Lower lobe of right lung (tissue), 2 donors: Measurements from ENCODE around the gene SAMSN1. TPM values are rescaled to one million over a fixed set of nuclear protein-coding genes. Genes with fewer than 3 reads are reported as not detected.
"Not testable (repeated sequence)": the region's sequence is repeated elsewhere in the genome, so short reads cannot be mapped to it uniquely, and the experiment has no call there.

ENCODE experiments used
- ATAC-seq, 2 donors: fragments of 200-7000 bp; cut with Tn5 transposase; one replicate each; pipeline ENCODE4 v1.9.1; 2020 to 2022; ENCODE audit warnings: mild to moderate bottlenecking in 2 of 2, moderate library complexity in 2 of 2
- DNase-seq: peaks from one replicate; pipeline ENCODE4 v3.0.0-alpha.2; 2020
- H3K27ac ChIP-seq: fragments of 200-600 bp; one replicate; pipeline ENCODE4 v1.8.0; 2022
- H3K27me3 ChIP-seq: fragments of 200-600 bp; one replicate; pipeline ENCODE4 v1.8.0; 2022; ENCODE audit warnings: low read depth
- H3K36me3 ChIP-seq: fragments of 200-600 bp; one replicate; pipeline ENCODE4 v1.8.0; 2022; ENCODE audit warnings: mild to moderate bottlenecking
- H3K4me1 ChIP-seq: fragments of 200-600 bp; one replicate; pipeline ENCODE4 v1.8.0; 2022
- H3K4me3 ChIP-seq: fragments of 200-600 bp; one replicate; pipeline ENCODE4 v1.8.0; 2022; ENCODE audit warnings: mild to moderate bottlenecking
- H3K9me3 ChIP-seq: fragments of 200-600 bp; one replicate; pipeline ENCODE4 v1.8.0; 2022
- intact Hi-C: fragments of 100-400 bp; cut with DNase I; formaldehyde crosslinking; loops from one replicate; pipeline ENCODE4 v1.11.0; 2022
- total RNA-seq: library from RNA; stranded (reverse); fragmentation: NEBNext Ultra II Directional; extraction: Animal tissue kit (Norgen Biotek cat#: 25700); gene quantifications from one replicate; pipeline ENCODE4 v1.2.1, GENCODE V29; 2021
- TF ChIP-seq, protein P1 (sequence below): fragments of 200-600 bp; IDR thresholded peaks from one replicate; pipeline ENCODE4 v1.8.0; 2022; ENCODE audit warnings: antibody characterized with exemption, mild to moderate bottlenecking
- donor health status: DM: no; HTN: yes; CAD: no; lungs with severe emphysema.

SAMSN1 gene
- total RNA-seq, 1 donor from 2014 or later: 21.5 TPM

DNA sequence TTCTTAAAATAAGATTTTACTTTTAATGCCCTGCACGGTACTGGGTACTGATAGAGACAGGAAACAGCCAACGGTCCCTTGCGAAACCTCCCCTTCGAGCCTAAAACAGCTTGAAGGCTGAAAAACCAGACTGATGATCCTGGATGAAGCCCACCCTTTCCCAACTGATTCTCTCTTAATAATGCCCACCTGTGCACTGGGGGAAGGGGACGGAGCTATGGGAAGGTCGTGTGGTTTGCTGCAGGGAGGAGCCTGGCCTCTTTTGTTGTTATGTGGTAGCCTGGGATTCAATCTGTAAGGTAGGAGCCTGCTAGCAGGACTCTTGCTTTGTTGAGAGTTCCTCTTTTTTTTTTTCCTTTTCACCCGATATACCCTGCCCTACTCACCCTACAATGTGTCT lies 25.6 kb downstream of the SAMSN1 start:
- TF ChIP-seq, protein P1, sequence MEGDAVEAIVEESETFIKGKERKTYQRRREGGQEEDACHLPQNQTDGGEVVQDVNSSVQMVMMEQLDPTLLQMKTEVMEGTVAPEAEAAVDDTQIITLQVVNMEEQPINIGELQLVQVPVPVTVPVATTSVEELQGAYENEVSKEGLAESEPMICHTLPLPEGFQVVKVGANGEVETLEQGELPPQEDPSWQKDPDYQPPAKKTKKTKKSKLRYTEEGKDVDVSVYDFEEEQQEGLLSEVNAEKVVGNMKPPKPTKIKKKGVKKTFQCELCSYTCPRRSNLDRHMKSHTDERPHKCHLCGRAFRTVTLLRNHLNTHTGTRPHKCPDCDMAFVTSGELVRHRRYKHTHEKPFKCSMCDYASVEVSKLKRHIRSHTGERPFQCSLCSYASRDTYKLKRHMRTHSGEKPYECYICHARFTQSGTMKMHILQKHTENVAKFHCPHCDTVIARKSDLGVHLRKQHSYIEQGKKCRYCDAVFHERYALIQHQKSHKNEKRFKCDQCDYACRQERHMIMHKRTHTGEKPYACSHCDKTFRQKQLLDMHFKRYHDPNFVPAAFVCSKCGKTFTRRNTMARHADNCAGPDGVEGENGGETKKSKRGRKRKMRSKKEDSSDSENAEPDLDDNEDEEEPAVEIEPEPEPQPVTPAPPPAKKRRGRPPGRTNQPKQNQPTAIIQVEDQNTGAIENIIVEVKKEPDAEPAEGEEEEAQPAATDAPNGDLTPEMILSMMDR: no peak
- intact Hi-C loops: no loop called here
- Histone ChIP-seq H3K27ac (peak overlapping the region; percentile 42), H3K9me3 (no peaks in the 10 kb centered on the region), H3K36me3 (no peaks in the 10 kb centered on the region), H3K27me3 (no peaks in the 10 kb centered on the region), H3K4me3 (peak overlapping the region; percentile 12), H3K4me1 (peaks cover 18% of the 10 kb centered on the region)
- DNase-seq (peak; percentile 59), ATAC-seq (peak; percentile 59 to 66)

DNA sequence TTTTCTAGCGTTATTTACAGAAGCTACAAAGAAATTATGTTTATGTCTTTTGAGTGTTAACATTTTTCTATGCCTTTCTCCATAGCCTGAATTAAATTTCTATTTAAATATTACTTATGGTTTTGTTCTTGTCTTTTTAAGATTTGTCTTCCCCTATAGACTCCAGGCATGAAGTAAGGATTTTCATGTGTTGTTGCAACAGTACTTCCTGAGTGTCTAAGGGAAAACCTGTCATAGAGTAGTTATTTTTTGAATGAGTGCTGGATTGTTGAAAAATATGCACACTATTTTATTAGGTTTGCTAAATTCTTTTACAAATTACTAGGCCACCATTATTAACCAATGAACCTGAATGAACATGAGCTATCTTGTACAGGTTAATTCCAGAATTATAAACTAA lies 27.1 kb downstream of the SAMSN1 start:
- intact Hi-C loops: no loop called here
- no peak for DNase-seq
- Histone ChIP-seq H3K36me3 (no peaks in the 10 kb centered on the region), H3K27ac (no peak overlapping the region), H3K4me1 (peaks cover 18% of the 10 kb centered on the region), H3K9me3 (no peaks in the 10 kb centered on the region), H3K4me3 (no peak overlapping the region), H3K27me3 (no peaks in the 10 kb centered on the region)
- TF ChIP-seq, protein P1: no peak
- ATAC-seq: no peak

DNA sequence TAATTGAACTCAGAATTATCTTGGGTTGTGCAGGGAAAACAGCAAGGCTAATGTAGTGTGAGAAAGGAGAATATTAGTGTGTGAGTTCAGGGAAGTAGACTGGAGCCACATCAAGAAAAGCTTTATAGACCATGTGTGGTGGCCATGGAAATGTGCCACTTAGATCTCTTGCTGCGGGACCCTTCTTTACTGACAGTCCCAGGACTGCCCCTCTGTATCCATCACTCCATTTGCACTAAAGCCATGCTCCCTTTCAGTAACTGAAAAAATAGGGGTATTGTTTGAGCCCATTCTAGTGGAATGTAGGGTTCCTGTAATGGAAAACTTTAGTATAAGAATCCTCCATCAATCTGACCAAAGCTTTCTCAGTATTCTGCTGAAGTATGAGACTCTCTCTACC lies 32.3 kb downstream of the SAMSN1 start:
- no peak for DNase-seq
- no peaks in the 10 kb centered on the region for H3K9me3 ChIP-seq
- no peak overlapping the region for H3K27ac ChIP-seq
- no peaks in the 10 kb centered on the region for H3K27me3 ChIP-seq
- TF ChIP-seq, protein P1: no peak
- H3K36me3 ChIP-seq: peaks cover 5% of the 10 kb centered on the region
- H3K4me1 ChIP-seq: no peaks in the 10 kb centered on the region
- no peak for ATAC-seq
- intact Hi-C loops: no loop called here
- H3K4me3 ChIP-seq: no peak overlapping the region

DNA sequence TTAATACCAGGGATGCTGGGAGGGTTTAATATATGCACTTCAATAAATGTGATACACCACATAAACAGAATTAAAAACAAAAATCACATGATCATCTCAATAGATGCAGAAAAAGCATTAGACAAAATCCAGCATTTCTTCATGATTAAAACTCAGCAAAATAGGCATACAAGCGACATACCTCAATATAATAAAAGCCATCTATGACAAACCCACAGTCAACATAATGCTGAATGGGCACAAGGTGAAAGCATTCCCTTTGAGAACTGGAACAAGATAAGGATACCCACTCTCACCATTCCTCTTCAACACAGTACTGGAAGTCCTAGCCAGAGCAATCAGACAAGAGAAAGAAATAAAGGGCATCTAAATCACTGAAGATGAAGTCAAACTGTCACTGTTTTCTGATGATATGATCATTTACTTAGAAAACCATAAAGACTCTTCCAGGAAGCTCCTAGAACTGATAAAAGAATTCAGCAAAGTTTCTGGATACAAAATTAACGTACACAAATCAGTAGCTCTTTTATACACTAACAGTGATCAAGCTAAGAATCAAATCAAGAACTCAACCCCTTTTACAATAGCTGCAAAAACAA lies 39.2 kb downstream of the SAMSN1 start:
- H3K36me3 ChIP-seq, H3K27me3 ChIP-seq, H3K4me3 ChIP-seq, H3K27ac ChIP-seq, H3K4me1 ChIP-seq, H3K9me3 ChIP-seq, intact Hi-C loops, DNase-seq, ATAC-seq: not testable (repeated sequence)

DNA sequence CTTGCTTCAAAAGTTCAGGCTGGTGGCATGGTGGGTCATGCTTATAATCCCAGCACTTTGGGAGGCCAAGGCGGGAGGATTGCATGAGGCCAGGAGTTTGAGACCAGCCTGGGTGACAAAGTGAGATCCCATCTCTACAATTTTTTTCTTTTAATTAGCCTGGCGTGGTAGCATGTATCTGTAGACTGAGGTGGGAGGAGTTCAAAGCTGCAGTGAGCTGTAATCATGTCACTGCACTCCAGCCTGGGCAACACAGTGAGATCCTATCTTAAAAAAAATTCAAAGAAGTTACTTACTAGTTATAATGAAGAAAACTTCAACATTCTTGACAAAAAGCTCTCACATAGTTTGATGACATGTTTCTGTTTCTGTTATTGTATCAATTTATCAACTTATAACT lies 45.2 kb downstream of the SAMSN1 start:
- peaks cover 15% of the 10 kb centered on the region for H3K36me3 ChIP-seq
- H3K27ac ChIP-seq: no peak overlapping the region
- TF ChIP-seq, protein P1: no peak
- H3K27me3 ChIP-seq: peaks cover 4% of the 10 kb centered on the region
- ATAC-seq (no peak), DNase-seq (no peak)
- intact Hi-C loops: no loop called here
- H3K4me1 ChIP-seq: peaks cover 4% of the 10 kb centered on the region
- no peak overlapping the region for H3K4me3 ChIP-seq
- no peaks in the 10 kb centered on the region for H3K9me3 ChIP-seq

DNA sequence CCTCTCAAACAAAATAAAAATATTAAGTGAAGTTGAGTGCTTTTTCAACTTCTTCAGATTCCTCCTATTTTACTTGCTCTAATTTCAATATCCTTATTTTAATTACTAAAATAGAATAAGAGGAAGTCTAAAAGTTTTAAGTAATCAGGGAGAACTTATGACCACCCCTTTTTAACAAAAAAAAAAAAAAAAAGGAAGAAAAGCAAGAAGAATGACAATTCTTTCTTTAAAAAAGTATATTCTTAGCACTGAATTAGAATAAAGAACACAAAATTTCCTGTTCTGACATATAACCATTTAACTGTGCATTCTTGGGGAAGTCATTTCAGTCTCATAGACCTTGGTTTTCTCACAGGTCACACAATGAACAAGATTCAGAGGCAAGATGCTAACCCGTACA lies 46.8 kb downstream of the SAMSN1 start:
- H3K9me3 ChIP-seq: no peaks in the 10 kb centered on the region
- no peak overlapping the region for H3K4me3 ChIP-seq
- intact Hi-C loops: no loop called here
- peaks cover 4% of the 10 kb centered on the region for H3K4me1 ChIP-seq
- DNase-seq (no peak), ATAC-seq (no peak)
- H3K36me3 ChIP-seq: peaks cover 21% of the 10 kb centered on the region
- H3K27me3 ChIP-seq: peaks cover 4% of the 10 kb centered on the region
- H3K27ac ChIP-seq: no peak overlapping the region
- TF ChIP-seq, protein P1: no peak
